ENCODE results near the gene AQP1.

Gene AQP1

DNA sequence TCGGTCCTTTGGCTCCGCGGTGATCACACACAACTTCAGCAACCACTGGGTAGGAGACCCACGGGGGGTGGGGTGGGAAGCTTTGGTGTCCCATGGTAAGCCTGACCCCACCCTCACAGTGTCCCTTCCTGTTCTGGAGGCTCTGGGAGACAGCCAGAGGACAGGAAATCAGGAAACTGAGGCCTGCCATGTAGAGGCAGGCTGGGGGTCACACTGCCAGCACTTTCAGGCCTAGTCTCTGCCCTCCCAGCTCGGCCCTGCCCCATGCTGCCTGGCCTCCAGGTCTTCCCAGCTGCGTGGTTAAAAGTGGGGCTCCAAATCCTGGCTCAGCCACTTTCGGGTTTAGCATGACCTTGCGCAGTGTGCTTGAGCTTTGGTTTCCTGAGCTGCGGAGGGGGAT is 10.9 kb downstream of the AQP1 start:
- DNase-seq = no peak

DNA sequence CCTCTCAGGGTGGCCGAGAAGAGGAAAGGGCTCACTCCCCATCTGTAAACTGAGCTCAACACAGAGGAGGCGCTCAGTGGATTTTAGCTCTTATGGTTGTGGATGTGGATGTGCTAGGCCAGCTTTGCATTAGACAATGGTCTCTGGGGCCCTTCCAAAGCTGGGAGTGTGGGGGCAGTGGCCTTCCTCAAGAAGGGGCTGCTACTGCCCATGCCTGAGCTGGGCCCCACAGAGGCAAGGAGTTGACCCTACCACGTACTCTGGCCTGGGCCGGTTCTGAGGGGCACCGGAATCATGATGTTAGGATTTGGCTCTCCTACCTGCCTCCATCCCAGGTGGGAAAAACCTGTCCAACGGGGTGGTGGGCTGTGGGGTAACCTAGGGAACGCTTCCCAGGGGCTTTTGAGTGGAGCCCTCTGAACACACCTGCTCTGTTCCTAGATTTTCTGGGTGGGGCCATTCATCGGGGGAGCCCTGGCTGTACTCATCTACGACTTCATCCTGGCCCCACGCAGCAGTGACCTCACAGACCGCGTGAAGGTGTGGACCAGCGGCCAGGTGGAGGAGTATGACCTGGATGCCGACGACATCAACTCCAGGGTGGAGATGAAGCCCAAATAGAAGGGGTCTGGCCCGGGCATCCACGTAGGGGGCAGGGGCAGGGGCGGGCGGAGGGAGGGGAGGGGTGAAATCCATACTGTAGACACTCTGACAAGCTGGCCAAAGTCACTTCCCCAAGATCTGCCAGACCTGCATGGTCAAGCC is 11.5 kb downstream of the AQP1 start:
- no peak for DNase-seq

- no peak for DNase-seq
Observed at GRCh38 chr7:30923774-30924413, 12.2 kb downstream of the AQP1 start.

DNA sequence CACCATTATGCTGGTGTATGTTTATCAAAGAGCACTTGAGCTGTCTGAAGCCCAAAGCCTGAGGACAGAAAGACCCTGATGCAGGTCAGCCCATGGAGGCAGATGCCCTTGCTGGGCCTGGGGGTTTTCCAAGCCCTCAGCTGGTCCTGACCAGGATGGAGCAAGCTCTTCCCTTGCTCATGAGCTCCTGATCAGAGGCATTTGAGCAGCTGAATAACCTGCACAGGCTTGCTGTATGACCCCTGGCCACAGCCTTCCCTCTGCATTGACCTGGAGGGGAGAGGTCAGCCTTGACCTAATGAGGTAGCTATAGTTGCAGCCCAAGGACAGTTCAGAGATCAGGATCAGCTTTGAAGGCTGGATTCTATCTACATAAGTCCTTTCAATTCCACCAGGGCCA is 13.0 kb downstream of the AQP1 start:
- DNase-seq = no peak

- DNase-seq = no peak
Observed at GRCh38 chr7:30925117-30925516, 13.5 kb downstream of the AQP1 start.

DNA sequence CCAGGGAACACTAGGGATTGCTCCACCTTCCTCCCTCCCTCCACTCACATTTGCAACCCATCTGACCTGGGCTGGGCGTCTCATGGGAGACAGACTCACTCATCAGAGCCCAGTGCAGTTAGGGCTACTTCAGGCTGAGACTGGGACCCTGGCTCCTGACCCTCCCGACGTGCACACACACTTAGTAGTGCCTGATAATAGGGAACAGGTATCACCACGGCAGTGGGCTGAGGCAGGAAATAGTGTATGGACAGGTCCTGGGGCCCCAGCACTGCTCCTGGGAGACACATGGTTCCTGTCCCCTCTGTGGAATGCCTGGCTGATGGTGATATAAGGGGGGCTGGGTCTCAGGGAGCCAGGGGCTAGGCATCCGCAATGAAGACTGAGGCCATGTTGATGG is 14.3 kb downstream of the AQP1 start:
- DNase-seq = no peak

DNA sequence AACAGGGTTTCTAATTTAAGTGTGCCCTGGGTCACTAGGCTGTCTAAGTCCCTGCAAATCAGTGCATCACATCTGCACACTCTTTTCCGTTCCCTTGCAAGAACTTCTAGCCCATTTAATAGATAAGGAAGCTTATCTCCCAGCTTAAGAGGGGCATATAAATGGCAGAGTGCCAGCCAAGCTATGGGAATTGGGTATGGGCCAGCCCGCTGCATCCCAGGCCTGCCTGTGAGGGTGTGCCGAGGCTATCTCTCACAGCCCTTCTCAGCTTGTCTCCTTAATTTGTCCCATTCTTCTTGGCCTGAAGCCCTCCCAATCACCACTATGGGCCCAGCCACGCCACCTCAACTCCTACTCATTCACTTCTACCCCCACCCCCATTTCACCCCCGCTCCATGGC is 14.7 kb downstream of the AQP1 start:
- no peak for DNase-seq

DNA sequence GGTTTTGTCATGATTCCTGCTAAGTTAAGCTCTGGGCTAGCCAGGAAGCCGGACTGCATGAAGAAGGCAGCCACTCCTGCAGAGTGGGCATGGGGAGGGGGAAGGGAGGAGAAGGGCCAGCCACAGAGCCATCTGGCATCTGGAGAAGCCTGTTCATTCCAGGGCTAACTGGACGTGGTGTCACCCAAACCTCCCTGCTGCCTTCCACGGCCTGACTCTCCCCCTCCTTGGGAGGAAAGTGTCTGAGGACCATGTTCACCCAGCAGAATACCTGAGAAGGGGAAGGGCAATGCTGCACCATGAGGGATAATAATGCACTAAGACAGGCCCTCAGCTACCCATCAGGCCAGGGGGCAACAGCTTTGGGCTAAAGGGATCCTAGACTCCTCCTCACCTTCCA is 15.4 kb downstream of the AQP1 start:
- no peak for DNase-seq

DNA sequence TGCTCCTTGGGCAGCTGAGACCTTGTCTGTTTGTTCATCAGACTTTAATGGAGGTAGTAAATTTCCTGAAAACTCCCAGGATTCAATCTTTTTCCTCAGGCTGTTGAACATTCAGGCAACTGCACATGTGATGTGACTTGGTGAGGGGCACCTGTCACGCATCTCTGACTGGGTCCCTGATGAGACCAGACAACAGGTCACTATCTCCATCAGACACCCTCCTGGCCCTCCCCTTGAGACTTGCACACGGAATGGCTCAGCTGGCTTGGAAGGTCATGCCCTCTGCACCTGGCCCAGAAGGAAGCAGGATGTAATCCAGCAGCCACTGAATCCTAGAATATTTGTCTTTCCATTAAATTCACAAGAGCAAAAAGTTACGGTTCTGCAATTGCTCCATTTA is 15.9 kb downstream of the AQP1 start:
- no peak for DNase-seq

- DNase-seq = no peak
Observed at GRCh38 chr7:30928254-30928872, 16.7 kb downstream of the AQP1 start.

DNA sequence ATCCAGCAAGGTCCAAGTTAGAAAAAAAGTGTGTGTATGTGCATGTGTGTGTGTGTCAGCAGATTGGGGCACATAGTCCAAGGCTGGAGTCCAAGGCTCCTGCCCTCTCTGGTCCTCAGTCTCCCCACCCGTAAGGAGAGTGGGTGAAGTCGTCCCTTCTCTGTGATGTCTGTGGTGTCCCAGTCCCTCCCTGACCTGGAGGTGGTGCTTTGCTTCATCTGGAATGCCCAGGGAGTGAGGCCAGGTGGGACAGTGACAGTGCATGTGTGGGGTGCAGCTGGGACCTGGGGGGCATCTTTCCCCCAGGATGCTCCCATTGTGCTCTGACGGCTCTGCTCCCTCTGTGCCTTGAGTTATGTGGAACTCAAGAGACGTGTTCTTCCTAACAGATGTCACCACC is 18.0 kb downstream of the AQP1 start:
- no peak for DNase-seq

DNA sequence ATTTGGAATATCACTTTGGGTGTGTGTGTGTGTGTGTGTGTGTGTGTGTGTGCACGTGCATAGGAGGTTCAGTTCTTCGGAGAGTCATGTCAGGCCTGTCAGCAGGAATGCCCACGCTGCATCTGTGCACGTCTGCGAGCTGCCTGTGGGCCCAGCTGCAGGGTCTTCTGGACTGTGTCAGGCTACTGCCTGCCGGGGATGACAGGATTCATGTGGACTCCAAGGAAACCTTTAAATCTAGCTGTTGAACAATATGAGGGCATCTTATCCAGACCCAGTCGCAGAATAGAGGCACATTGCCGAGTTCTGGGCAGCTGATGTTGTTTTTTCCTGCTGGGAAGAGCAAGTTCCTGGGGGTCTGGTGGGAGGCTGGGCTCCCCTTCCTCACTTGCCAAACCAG is 19.0 kb downstream of the AQP1 start:
- no peak for DNase-seq

DNA sequence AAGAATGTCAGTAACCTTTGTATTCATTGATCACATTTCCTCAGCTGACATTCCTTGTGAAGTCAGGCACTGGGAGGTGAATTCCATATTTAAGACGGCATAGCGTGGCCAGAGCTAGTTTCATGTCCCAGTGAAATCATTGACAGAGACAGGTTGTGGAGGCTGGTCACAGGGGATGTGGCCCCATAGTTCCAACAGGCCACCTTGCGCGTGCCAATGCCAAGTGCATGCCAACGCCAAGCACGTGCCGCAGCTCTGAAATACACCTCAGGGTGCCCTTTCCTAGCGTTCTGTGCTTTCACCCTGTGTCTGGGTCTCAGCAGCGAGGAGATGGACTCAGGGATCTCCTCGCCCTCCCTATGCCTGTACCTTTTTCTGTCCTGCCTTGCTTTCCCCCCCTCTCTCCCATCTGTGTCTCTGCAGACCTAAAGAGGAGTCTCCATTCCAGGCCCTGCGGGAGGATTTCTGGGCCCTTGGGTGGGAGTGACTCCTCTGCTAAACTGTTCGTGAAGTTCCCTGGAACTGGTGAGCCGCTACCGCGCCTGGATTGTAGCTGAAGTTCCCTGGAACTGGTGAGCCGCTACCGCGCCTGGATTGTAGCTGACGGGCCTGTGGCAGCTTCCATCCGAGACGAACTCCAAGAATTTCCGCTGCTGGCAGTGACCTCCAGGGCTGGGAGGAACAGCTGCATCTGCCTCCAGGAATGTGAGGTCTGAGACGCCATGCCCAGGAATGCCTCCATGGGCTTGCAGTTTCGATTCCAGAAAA is 19.7 kb downstream of the AQP1 start:
- DNase-seq = no peak

DNA sequence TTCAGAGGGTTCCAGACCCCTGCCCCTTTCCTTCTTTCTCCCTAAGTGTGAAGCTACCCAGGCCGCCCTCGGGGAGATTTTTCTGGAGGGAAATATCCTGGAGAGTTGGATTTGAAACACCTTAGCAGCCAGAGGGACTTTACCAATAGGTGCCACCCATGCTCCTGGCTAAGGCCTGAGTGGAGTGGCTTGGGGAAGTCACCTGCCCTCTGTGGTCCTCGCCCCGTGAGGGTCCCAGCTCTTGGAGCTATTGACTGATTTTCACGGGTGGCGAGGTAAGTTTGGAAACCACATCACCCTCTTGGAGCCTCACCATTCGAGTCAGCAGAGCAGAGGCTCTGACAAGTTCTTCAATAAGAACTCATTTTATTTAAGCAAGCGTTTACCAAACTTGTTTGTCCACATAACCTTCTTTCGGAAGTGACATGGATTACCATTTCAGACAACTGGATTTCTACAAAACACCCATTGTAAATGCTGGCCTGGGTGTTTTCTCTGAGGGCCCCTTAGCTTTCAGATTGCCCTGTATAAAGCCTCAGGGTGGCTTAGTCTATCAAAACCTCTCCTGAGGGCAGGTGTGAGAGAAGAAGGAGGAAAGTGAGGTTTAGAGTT is 20.4 kb downstream of the AQP1 start:
- DNase-seq = no peak

GRCh38 chr7:30932562-30932961 is 20.9 kb downstream of the AQP1 start:
- DNase-seq = no peak

- DNase-seq = no peak
Observed at GRCh38 chr7:30933124-30933974, 21.7 kb downstream of the AQP1 start.

DNA sequence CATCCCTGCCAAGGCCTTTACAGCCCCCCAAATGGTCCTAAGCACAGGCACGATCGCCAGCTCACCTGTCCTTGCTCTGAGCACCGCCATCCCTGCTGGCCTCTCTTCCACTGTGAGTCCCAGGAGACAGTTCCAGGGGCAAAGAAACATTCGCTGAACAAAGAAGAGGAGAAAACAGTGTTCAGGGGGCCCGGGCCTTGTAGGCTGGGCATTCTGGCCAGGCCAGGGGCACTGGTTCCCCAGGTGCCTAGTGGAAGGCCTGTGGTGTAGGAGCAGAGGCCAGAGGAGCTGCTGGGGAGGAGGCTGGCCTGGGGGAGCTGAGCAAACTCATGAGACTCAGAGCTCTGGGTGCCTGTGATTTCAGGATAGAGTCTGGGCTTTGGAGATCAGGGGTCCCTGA is 22.6 kb downstream of the AQP1 start:
- DNase-seq = no peak

- DNase-seq = no peak
Observed at GRCh38 chr7:30934732-30935568, 23.3 kb downstream of the AQP1 start.

DNA sequence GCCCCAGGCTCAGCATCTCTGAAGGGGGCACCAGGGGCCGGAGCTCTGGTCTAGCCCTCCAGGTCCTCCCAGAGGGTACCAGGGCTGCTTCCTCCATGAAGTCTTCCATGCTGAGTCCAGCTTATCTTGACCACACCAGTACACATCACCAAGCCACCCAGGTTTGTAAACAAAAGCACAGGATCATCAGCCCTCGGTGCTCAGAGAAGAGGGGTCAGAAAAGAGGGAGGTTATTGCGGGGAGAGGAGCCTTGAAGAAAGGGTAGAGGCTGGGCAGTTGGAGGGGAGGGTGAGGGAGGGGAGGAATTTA is 23.9 kb downstream of the AQP1 start:
- DNase-seq = no peak

GRCh38 chr7:30936650-30937245 is 25.1 kb downstream of the AQP1 start:
- no peak for DNase-seq

DNA sequence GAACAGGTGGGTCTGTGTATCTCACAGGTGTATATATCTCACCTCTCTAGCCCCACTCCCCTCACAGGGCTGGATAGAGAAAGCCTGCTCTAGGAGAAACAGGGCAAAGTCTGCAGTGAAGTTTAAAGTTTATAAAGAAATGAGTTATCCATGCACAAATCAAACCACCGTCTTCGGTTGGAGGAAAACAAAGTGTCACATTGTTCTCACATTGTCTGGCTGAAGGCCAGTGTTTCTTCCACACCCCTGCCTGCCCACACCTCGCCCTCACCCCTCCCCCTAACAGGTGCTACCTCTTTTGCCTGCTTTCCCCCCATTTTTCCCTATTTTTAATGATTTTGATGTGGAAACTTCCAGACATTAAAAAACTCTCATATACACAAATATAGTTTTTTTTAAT is 25.8 kb downstream of the AQP1 start:
- no peak for DNase-seq

Measured in inflammatory macrophage treated with lipopolysaccharide for 1 hour (primary cell).